Calu3 (cell line): ENCODE data around the gene HDAC4. TPM values are rescaled to one million over a fixed set of nuclear protein-coding genes. Genes with fewer than 3 reads are reported as not detected.

Experiments used
- BruUV-seq: library from RNA; stranded (reverse); fragments of 400-500 nt; replicated peaks from 2 replicates; lab custom pipeline; 2021; lab: Mats Ljungman, UMichigan
- CTCF ChIA-PET: fragments of 300-600 bp; sonication (Branson Sonifier 250); formaldehyde crosslinking; loops from one replicate; lab custom pipeline; 2022; ENCODE audit warnings: antibody characterized with exemption; lab: Charles Lee
- DNase-seq: peaks from one replicate; pipeline ENCODE4 v3.0.0; 2022
- H3K27ac Mint-ChIP-seq: one replicate; pipeline ENCODE4 v1.8.0; 2022; ENCODE audit warnings: mixed read lengths; ENCODE audit not compliant: unreplicated experiment
- H3K27me3 Mint-ChIP-seq: one replicate; pipeline ENCODE4 v1.8.0; 2022; ENCODE audit warnings: mixed read lengths; ENCODE audit not compliant: unreplicated experiment
- H3K36me3 Mint-ChIP-seq: one replicate; pipeline ENCODE4 v1.8.0; 2022; ENCODE audit warnings: mild to moderate bottlenecking, moderate library complexity, mixed read lengths; ENCODE audit not compliant: insufficient read depth, unreplicated experiment
- H3K4me1 Mint-ChIP-seq: one replicate; pipeline ENCODE4 v1.8.0; 2022; ENCODE audit warnings: mild to moderate bottlenecking, low read depth, mixed read lengths; ENCODE audit not compliant: unreplicated experiment
- H3K4me3 Mint-ChIP-seq: one replicate; pipeline ENCODE4 v1.8.0; 2022; ENCODE audit warnings: mild to moderate bottlenecking, low read depth, moderate library complexity, mixed read lengths; ENCODE audit not compliant: unreplicated experiment
- H3K9me3 Mint-ChIP-seq: one replicate; pipeline ENCODE4 v1.8.0; 2022; ENCODE audit warnings: low read depth, mixed read lengths; ENCODE audit not compliant: unreplicated experiment
- CTCF ChIP-seq: fragments of 200-600 bp; IDR thresholded peaks from one replicate; pipeline ENCODE4 v1.8.0; 2022; ENCODE audit warnings: antibody characterized with exemption; ENCODE audit not compliant: unreplicated experiment
- intact Hi-C: fragments of 100-400 bp; cut with micrococcal nuclease; formaldehyde crosslinking; loops from one replicate; pipeline ENCODE4 v1.10.0; 2022; ENCODE audit not compliant: unreplicated experiment
- total RNA-seq: library from RNA; stranded (reverse); gene quantifications from 2 replicates; pipeline ENCODE4 v1.2.3, GENCODE V29; 2022

Gene HDAC4
- total RNA-seq, 1 experiment from 2014 or later: 39.6 TPM

- CTCF ChIA-PET: no interaction called here
- intact Hi-C loops: no loop called here
- DNase-seq: no peak
- no peak overlapping the region for H3K4me3 Mint-ChIP-seq
- no TSS peak for BruUV-seq
- no peak for TF ChIP-seq CTCF
- H3K36me3 Mint-ChIP-seq: no peaks in the 10 kb centered on the region
- no peaks in the 10 kb centered on the region for H3K4me1 Mint-ChIP-seq
- H3K9me3 Mint-ChIP-seq: no peaks in the 10 kb centered on the region
- H3K27me3 Mint-ChIP-seq: no peaks in the 10 kb centered on the region
- H3K27ac Mint-ChIP-seq: no peak overlapping the region
Measured at GRCh38 chr2:239346676-239347075, 54.1 kb downstream of the HDAC4 start.

- no TSS peak for BruUV-seq
- intact Hi-C loops: no loop called here
- H3K27ac Mint-ChIP-seq: no peak overlapping the region
- no peak for DNase-seq
- no peaks in the 10 kb centered on the region for H3K36me3 Mint-ChIP-seq
- no peaks in the 10 kb centered on the region for H3K9me3 Mint-ChIP-seq
- H3K4me1 Mint-ChIP-seq: no peaks in the 10 kb centered on the region
- no peaks in the 10 kb centered on the region for H3K27me3 Mint-ChIP-seq
- CTCF ChIA-PET: no interaction called here
- TF ChIP-seq CTCF: no peak
- no peak overlapping the region for H3K4me3 Mint-ChIP-seq
Measured at GRCh38 chr2:239345251-239345650, 55.6 kb downstream of the HDAC4 start.

- CTCF ChIA-PET: no interaction called here
- DNase-seq: no peak
- Mint-ChIP-seq H3K4me1 (no peaks in the 10 kb centered on the region), H3K36me3 (no peaks in the 10 kb centered on the region), H3K9me3 (no peaks in the 10 kb centered on the region), H3K4me3 (no peak overlapping the region), H3K27me3 (no peaks in the 10 kb centered on the region), H3K27ac (no peak overlapping the region)
- no TSS peak for BruUV-seq
- intact Hi-C loops: no loop called here
- TF ChIP-seq CTCF: no peak
Measured at GRCh38 chr2:239344857-239345216, 56.0 kb downstream of the HDAC4 start.

- no peak overlapping the region for H3K27ac Mint-ChIP-seq
- no peaks in the 10 kb centered on the region for H3K36me3 Mint-ChIP-seq
- no peak overlapping the region for H3K4me3 Mint-ChIP-seq
- no peak for DNase-seq
- intact Hi-C loops: no loop called here
- no peaks in the 10 kb centered on the region for H3K4me1 Mint-ChIP-seq
- no peak for TF ChIP-seq CTCF
- no peaks in the 10 kb centered on the region for H3K27me3 Mint-ChIP-seq
- BruUV-seq: no TSS peak
- CTCF ChIA-PET: interaction anchor here (0.5 kb wide), 1 partner anchor 10 kb away, joined by 7 read pairs; no protein-coding TSS in a partner anchor
- no peaks in the 10 kb centered on the region for H3K9me3 Mint-ChIP-seq
Measured at GRCh38 chr2:239343946-239344856, 56.6 kb downstream of the HDAC4 start.
